Stimulated activated CD4-positive, alpha-beta T cell treated with anti-CD3 and anti-CD28 coated beads, Interleukin-1b, Interleukin-23, amount 100 ng/mL, for 24 hours (primary cell): Measurements from ENCODE around the gene KRT76.
"Not testable (repeated sequence)": the region's sequence is repeated elsewhere in the genome, so short reads cannot be mapped to it uniquely, and the experiment has no call there.

Experiments used
- DNase-seq, 4 experiments: peaks; one replicate each; pipeline ENCODE4 v3.0.0-alpha.2; 2020; ENCODE audit warnings: low read depth in 4 of 4, low spot score in 1 of 4

Gene KRT76

GRCh38 chr12:52797529-52797894 lies 20.4 kb upstream of the KRT76 start:
- no peak for DNase-seq

- DNase-seq, result no peak
These were observed 19.8 kb upstream of the KRT76 start for GRCh38 chr12:52796839-52797528.

- DNase-seq, result no peak
These were observed 19.3 kb upstream of the KRT76 start for GRCh38 chr12:52796429-52796794.

DNA sequence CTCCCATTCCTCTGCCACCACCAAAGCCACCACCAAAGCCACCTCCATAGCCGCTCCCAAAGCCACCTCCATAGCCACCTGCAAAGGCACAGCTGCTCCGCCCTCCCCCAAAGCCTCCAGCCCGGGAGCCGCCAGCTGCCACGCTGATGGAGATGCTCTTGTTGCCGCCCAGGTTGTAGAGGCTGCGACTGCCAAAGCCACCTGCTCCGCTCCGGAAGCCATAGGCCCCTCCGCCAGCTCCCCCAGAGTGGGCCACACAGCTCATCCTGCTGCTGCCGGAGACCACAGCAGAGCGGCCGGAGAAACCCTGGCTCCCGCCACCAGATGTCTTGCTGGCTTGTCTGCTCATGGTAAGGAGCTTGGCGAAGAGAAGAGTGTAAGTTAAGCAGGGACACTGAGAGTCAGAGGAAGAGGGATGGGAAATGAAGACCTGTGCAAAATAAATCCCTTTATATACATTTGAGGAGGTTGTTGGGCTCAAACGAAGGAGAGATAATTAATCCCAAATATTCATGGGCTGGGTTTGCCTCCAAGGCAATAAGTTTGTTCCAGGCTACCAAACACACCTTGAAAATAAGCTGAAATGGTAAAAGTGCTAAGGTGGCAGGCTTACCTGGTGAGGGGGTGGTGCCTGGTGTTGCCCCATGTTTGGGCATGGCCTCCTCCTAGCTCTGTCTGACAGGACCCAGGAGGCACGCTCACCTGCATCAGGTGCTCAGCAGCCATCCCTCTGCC lies 18.7 kb upstream of the KRT76 start, which contains the start of gene KRT3:
Gene KRT3, minus strand, starts transcription at position 424 of the 735 bp plus-strand sequence. Its CDS starts 75 bp downstream, at position 349.
- no peak for DNase-seq

GRCh38 chr12:52795332-52795674 lies 18.2 kb upstream of the KRT76 start:
- not testable (repeated sequence) for DNase-seq

- no peak for DNase-seq
These were observed 17.6 kb upstream of the KRT76 start for GRCh38 chr12:52794479-52795331.

- DNase-seq, result no peak
These were observed 15.3 kb upstream of the KRT76 start for GRCh38 chr12:52792185-52793029.

- DNase-seq, result no peak
These were observed 14.4 kb upstream of the KRT76 start for GRCh38 chr12:52791271-52792184.

DNA sequence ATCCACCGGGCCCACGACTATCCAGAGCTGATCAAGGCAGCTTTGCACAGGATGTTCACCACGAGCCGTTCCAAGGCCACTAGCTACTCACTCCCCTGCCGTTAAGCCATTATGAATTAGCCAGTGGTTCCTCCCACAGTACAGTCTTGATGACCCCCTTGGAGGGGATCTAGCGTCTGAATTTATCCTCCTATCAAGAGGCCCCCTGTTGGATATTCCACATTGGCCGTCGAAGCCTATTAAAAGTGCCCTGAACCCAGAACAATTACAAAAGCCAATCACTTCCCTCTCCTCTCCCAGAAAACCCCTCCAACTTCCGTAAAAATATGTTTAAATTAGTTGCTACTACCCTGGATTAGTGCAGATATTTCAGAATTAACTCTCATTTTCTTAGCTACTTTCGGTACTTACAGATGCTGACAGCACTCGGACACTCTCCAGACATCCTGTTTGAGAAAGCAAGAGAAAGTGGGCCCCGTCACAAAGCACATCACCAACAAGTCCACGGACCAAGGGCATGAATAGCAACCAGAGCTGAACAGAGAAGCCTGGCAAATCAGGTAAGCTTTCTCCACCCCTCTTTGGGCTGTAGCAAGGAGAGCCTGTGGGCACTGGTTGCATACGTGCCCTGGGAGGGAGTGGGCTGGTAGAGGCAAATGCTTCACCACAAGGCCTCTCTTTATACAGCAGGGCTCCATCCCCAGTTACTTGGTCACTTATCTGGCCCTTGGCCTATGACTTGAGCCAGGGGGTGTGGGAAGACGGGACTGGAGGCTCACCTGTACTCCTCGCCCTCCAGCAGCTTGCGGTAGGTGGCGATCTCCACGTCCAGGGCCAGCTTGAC lies 13.5 kb upstream of the KRT76 start:
- no peak for DNase-seq

DNA sequence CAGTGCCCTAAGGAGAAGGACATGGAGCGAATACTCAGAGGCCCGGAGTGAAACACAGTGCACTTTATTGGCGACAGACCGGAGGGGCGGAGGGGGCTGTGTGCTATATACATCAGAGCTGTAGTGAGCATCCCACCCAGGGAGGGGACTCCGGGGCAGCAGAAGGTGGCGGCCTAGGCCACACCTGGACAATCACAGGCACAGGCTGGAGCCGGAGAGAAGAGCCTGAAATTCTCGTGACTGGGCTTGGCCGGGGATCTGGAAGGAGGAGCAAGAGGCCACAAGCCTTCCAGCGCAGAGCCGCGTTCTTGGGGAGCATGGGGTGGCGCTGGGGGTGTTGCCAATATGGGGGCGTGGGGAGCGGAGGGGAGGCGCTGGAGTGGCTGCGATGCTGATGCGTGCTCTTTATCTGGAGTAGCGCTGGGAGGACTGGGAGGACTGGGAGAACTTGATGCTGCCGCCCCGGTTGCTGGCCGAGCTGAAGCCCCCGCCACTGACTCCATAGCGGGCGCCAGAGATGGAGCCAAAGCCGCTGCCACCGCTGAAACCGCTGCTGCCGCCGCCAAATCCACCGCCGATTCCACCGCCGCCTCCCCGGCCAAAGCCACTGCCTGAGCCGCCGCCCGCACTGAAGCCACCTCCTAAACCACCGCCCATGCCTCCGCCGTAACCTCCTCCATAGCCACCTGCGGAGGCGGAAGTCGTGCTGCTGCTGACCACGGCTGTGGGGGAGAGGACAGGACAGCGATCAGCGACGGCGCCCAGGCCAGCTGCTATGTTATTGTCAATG lies 12.7 kb upstream of the KRT76 start:
- no peak for DNase-seq

GRCh38 chr12:52788876-52789636 lies 11.9 kb upstream of the KRT76 start:
- no peak for DNase-seq

DNA sequence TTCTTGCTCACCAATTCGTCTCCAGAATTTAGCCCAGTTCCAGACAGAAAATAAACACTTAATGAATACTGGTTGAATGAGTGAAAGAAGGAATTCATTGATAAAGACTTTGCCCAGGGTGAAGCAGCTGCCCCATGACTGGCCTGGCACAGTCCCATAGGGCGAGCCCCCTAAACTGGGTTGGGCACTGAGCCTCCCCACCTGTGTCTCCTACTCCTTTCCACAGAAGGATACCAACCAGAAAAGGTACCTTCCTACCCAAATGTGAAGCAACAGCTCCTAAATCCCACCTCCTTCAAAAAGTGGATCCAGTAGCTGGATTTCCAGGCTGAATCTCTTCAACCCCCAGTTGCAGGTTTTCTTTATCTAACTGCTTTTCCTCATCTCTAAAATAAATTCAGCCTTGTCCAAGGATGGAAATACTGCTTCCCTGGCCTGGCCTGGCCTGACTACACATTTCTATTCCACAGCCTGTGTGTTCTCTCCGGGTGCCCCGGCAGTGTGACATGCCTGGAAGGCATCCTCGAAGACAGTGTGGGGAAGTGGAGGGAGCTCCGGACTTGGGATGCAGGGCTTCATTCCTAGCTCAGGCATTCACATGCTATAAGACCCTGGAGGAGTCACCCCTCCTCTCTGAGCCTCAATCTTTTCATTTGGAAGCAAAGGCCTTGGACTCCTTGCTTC lies 11.2 kb upstream of the KRT76 start:
- DNase-seq, result no peak

- DNase-seq, result no peak
These were observed 10.4 kb upstream of the KRT76 start for GRCh38 chr12:52787324-52788191.

DNA sequence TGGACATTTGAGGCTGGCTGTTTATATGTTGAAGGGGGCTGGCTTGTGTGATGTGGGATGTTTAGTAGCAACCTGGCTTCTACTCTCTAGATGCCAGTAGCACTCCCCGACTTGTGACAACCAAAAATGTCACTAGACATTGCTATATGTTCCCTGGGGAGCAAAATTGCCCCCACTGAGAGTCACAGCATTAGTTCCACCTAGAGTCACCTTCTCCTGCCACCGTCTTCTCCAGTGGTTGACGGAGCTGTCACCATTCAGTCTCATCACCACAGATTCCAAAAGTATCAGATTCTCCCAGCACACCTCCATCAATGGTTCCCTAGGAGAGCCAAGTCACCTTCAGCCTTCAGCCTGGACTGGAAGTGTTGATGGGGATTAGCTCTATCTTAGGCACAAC lies 7.8 kb upstream of the KRT76 start:
- DNase-seq, result no peak

DNA sequence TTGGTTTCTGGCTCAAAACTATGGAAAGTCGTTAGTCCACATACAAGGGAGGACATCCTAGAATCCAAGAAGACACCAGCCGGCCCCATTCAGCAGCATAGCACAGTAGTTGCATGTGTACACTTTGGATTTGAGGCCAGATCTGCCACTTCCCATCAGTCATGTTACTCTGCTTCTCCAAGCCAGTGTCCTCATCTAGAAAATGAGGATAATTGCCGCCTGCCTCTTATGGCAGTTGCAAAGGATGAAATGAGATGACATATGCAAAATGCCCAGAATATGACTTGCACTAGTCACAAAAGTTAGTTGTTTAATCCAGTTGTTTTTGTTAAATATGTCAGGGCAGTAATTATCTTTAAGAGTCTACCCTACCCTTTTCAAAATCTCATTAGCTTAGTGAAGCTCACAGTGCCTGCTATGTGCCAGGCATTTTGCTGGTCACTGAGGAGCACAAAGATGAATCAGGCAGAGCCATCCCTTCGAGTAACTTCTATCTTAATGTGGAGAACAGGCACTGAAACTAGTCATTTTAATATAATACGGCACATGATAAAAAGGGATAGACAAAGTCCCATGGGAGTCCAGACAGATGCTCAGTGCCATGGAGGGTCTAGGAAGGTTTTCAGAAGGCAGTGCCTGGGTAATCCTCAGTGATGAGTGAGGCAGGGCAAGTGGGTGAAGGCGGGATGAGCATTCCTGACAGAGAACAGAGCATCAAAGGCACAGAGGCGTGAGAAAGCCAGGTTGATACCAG lies 6.6 kb upstream of the KRT76 start:
- DNase-seq, result no peak
